ENCODE data around the gene ECHDC3. TPM values are rescaled to one million over a fixed set of nuclear protein-coding genes. Genes with fewer than 3 reads are reported as not detected.

Gene ECHDC3
- total and polyA plus RNA-seq, 10 of the 15 experiments (the other 5 are each of a cell fraction or from before 2014, with no cell fraction given) = 0.16 to 10.0 (median 6.0) TPM

- in situ Hi-C loops (cut with MboI) = no loop called here
- no peak overlapping the region for H3K27ac ChIP-seq (ENCODE audit: control insufficient read depth, insufficient read depth)
- no peak overlapping the region for H3K4me3 ChIP-seq
- RAD21 ChIA-PET (ENCODE audit: unreplicated experiment) = interaction anchor here (1.3 kb wide), 1 partner anchor 192 kb away, joined by 4 read pairs; no protein-coding TSS in a partner anchor
- H3K4me1 ChIP-seq (ENCODE audit: control insufficient read depth, insufficient read depth, low read length) = no peaks in the 10 kb centered on the region
- SMC1A ChIA-PET (ENCODE audit: uncharacterized antibody, unreplicated experiment) = interaction anchor here (0.9 to 1.2 kb wide), 2 partner anchors 37 to 166 kb away, joined by 3 to 4 read pairs; no protein-coding TSS in a partner anchor
- CTCF ChIA-PET = interaction anchor here (1.3 to 3.9 kb wide), 4 partner anchors 11 to 192 kb away, joined by 3 to 27 read pairs (median 20); no protein-coding TSS in a partner anchor
- no peaks in the 10 kb centered on the region for H3K36me3 ChIP-seq (ENCODE audit: control insufficient read depth in 2 of 2, insufficient read depth in 2 of 2, low read length in 1 of 2)
- ATAC-seq (no peak), FAIRE-seq (no peak), DNase-seq (ENCODE audit: low read depth, low spot score) (no peak)
- POLR2A ChIA-PET = interaction anchor here (0.6 kb wide), 1 partner anchor 84 kb away, joined by 4 read pairs; no protein-coding TSS in a partner anchor
- no TSS peak for BruUV-seq (replicated peaks)
- no peak overlapping the region for H2AFZ ChIP-seq (ENCODE audit: control insufficient read depth, low read depth, low read length)
- no peak overlapping the region for H3K9ac ChIP-seq (ENCODE audit: control insufficient read depth, insufficient read depth, low read length)
- H3K9me3 ChIP-seq (replicated peaks; ENCODE audit: control insufficient read depth, insufficient read depth, low read length) = no peaks in the 10 kb centered on the region
- H3K4me2 ChIP-seq (ENCODE audit: control insufficient read depth, insufficient read depth) = no peak overlapping the region
- H3K79me2 ChIP-seq (ENCODE audit: control insufficient read depth, insufficient read depth, low read length) = no peaks in the 10 kb centered on the region
- intact Hi-C loops (cut with micrococcal nuclease; ENCODE audit: unreplicated experiment) = no loop called here
- WGBS (ENCODE audit: insufficient coverage, insufficient replicate concordance, low lambda C conversion rate, missing lambda C conversion rate) = 40% methylated on average over 5 of the region's 5 CpGs
- no peaks in the 10 kb centered on the region for H4K20me1 ChIP-seq (ENCODE audit: control insufficient read depth, insufficient read depth)
- H3K27me3 ChIP-seq (replicated peaks in 1 of 2; ENCODE audit: control insufficient read depth in 2 of 2, insufficient read depth in 2 of 2, low read length in 1 of 2) = no peaks in the 10 kb centered on the region
- TF ChIP-seq BCL3 (IDR thresholded peaks at IDR 0.05; ENCODE audit: borderline replicate concordance, insufficient read depth, low read depth, low read length, poor library complexity, severe bottlenecking) (no peak), MYC (IDR thresholded peaks at IDR 0.05; ENCODE audit: insufficient read depth, insufficient read length, insufficient replicate concordance, low read length, severe bottlenecking) (no peak), SREBF1 (IDR thresholded peaks at IDR 0.05; ENCODE audit: low read length) (no peak), IKZF1 (conservative IDR thresholded peaks at IDR 0.05) (no peak), FOXK2 (IDR thresholded peaks at IDR 0.05) (no peak), WRNIP1 (IDR thresholded peaks at IDR 0.05; ENCODE audit: borderline replicate concordance, low read depth, low read length) (no peak), BCL11A (IDR thresholded peaks at IDR 0.05; ENCODE audit: low read depth, low read length) (no peak), ZBTB40 (IDR thresholded peaks at IDR 0.05; ENCODE audit: borderline replicate concordance) (no peak), ZNF384 (IDR thresholded peaks at IDR 0.05; ENCODE audit: borderline replicate concordance, low read depth, low read length) (no peak), SUZ12 (IDR thresholded peaks at IDR 0.05; ENCODE audit: unreplicated experiment) (no peak), ASH2L (IDR thresholded peaks at IDR 0.05; ENCODE audit: borderline replicate concordance, low read depth) (no peak), RAD51 (IDR thresholded peaks at IDR 0.05) (no peak), SIX5 (IDR thresholded peaks at IDR 0.05; ENCODE audit: low read depth, low read length, severe bottlenecking) (no peak), EZH2 (IDR thresholded peaks at IDR 0.05; ENCODE audit: borderline replicate concordance, control insufficient read depth, low read depth, low read length) (no peak), TCF3 (IDR thresholded peaks at IDR 0.05; ENCODE audit: borderline replicate concordance, insufficient read depth, low read depth, low read length) (no peak)
- TF ChIP-seq, protein P1, sequence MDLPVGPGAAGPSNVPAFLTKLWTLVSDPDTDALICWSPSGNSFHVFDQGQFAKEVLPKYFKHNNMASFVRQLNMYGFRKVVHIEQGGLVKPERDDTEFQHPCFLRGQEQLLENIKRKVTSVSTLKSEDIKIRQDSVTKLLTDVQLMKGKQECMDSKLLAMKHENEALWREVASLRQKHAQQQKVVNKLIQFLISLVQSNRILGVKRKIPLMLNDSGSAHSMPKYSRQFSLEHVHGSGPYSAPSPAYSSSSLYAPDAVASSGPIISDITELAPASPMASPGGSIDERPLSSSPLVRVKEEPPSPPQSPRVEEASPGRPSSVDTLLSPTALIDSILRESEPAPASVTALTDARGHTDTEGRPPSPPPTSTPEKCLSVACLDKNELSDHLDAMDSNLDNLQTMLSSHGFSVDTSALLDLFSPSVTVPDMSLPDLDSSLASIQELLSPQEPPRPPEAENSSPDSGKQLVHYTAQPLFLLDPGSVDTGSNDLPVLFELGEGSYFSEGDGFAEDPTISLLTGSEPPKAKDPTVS (IDR thresholded peaks at IDR 0.05; ENCODE audit: low read depth, low read length) = no peak
- TF ChIP-seq, protein P2, sequence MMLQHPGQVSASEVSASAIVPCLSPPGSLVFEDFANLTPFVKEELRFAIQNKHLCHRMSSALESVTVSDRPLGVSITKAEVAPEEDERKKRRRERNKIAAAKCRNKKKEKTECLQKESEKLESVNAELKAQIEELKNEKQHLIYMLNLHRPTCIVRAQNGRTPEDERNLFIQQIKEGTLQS (IDR thresholded peaks at IDR 0.05; ENCODE audit: borderline replicate concordance, extremely low read depth, low read depth, low read length) = no peak
Measured at GRCh38 chr10:11794566-11794965, 52.4 kb downstream of the ECHDC3 start.
